Spleen (tissue), 7 donors: Measurements from ENCODE around the gene CEND1.

ENCODE experiments used
- POLR2A ChIP-seq, 3 donors: fragments of 450-650 bp; IDR thresholded peaks; one replicate each; pipeline ENCODE4 v1.5.1; 2017; ENCODE audit warnings: antibody characterized with exemption in 3 of 3, mild to moderate bottlenecking in 1 of 3
- TF ChIP-seq, protein P1 (sequence below), 11 experiments: fragments of 200-600 bp in 7 of 11; fragments of 450-650 bp in 4 of 11; sonication (generic) in 4 of 11; IDR thresholded peaks in 8 of 11; conservative IDR thresholded peaks in 3 of 11; 1 replicate in 7 of 11; 2 replicates in 4 of 11; pipeline versions ENCODE4 v1.4.0 to v1.8.0; 2016 to 2021; ENCODE audit warnings: antibody characterized with exemption in 11 of 11, inconsistent platforms in 4 of 11, mild to moderate bottlenecking in 1 of 11
- donor health status: DM: no; HTN: no; CAD: no; lungs with moderate emphysema.
- donor health status: DM: no; HTN: no; CAD: no.
- donor health status: DM: no; HTN: no; CAD: no.

DNA sequence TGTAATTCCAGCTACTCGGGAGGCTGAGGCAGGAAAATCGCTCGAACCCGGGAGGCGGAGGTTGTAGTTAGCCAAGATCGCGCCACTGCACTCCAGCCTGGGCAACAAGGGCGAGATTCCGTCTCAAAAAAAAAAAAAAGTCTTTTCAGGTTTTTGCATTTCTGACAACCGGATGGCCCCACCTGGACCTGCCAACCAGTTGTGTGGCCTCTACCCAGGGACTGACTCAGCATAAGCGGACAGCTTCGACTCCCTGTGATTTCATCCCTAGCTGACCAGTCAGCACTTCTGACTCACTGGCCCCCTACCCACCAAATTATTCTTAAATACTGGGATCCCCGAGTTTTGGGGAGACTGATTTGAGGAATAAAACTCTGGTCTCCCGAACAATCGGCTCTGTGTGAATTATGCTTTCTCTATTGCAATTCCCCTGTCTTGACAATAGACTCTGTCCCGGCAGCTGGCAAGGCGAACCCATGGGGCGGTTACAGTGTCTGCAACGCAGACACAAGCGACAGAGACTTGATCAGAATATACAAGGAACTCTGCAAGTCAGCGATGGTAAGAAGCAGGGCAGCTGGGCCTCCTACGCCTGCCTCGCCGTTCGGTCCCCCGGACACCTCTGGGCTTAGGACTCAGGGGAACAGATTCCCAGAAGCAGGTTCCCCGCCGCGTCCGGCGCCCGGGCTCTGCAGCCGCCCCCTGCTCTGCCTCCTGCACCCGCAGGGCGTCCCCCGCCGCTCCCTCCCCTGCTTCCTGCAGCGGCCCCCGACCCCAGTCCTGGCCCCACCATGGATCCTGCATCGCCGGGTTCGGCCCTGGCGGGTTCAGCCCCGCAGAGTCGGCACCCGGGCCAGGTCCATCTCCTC is 43.4 kb downstream of the CEND1 start:
- TF ChIP-seq, protein P1, sequence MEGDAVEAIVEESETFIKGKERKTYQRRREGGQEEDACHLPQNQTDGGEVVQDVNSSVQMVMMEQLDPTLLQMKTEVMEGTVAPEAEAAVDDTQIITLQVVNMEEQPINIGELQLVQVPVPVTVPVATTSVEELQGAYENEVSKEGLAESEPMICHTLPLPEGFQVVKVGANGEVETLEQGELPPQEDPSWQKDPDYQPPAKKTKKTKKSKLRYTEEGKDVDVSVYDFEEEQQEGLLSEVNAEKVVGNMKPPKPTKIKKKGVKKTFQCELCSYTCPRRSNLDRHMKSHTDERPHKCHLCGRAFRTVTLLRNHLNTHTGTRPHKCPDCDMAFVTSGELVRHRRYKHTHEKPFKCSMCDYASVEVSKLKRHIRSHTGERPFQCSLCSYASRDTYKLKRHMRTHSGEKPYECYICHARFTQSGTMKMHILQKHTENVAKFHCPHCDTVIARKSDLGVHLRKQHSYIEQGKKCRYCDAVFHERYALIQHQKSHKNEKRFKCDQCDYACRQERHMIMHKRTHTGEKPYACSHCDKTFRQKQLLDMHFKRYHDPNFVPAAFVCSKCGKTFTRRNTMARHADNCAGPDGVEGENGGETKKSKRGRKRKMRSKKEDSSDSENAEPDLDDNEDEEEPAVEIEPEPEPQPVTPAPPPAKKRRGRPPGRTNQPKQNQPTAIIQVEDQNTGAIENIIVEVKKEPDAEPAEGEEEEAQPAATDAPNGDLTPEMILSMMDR (IDR thresholded peaks at IDR 0.05 in 8 of 11, conservative IDR thresholded peaks at IDR 0.05 in 3 of 11) = no peak
- TF ChIP-seq POLR2A (IDR thresholded peaks at IDR 0.05) = no peak
